ENCODE data around the gene HLA-A.

HLA-A gene

GRCh38 chr6:29909985-29910384, 32.3 kb upstream of the HLA-A start:
- DNase-seq (ENCODE audit: low read depth): no peak

GRCh38 chr6:29912840-29913239, 29.5 kb upstream of the HLA-A start:
- no peak for DNase-seq (ENCODE audit: low read depth)
- no peak for TF ChIP-seq CTCF (conservative IDR thresholded peaks at IDR 0.05; ENCODE audit: low read length)
- H3K4me3 ChIP-seq (ENCODE audit: low read length): no peak overlapping the region

More at GRCh38 chr6:29909985-29910384, 32.3 kb upstream of the HLA-A start:
- H3K4me3 ChIP-seq (ENCODE audit: low read length): no peak overlapping the region
- no peak for TF ChIP-seq CTCF (conservative IDR thresholded peaks at IDR 0.05; ENCODE audit: low read length)

- H3K4me3 ChIP-seq (ENCODE audit: low read length): no peak overlapping the region
- no peak for TF ChIP-seq CTCF (conservative IDR thresholded peaks at IDR 0.05; ENCODE audit: low read length)
- DNase-seq (ENCODE audit: low read depth): no peak
Observed at GRCh38 chr6:29916741-29917140, 25.6 kb upstream of the HLA-A start.

- no peak overlapping the region for H3K4me3 ChIP-seq (ENCODE audit: low read length)
- TF ChIP-seq CTCF (conservative IDR thresholded peaks at IDR 0.05; ENCODE audit: low read length): no peak
- no peak for DNase-seq (ENCODE audit: low read depth)
Observed at GRCh38 chr6:29917857-29918256, 24.5 kb upstream of the HLA-A start.

GRCh38 chr6:29919506-29920445, 22.6 kb upstream of the HLA-A start:
- DNase-seq (ENCODE audit: low read depth): no peak
- H3K4me3 ChIP-seq (ENCODE audit: low read length): no peak overlapping the region
- TF ChIP-seq CTCF (conservative IDR thresholded peaks at IDR 0.05; ENCODE audit: low read length): no peak

- no peak for TF ChIP-seq CTCF (conservative IDR thresholded peaks at IDR 0.05; ENCODE audit: low read length)
- H3K4me3 ChIP-seq (ENCODE audit: low read length): no peak overlapping the region
- DNase-seq (ENCODE audit: low read depth): no peak
Observed at GRCh38 chr6:29924287-29924686, 18.0 kb upstream of the HLA-A start.

GRCh38 chr6:29924731-29925130, 17.6 kb upstream of the HLA-A start:
- TF ChIP-seq CTCF (conservative IDR thresholded peaks at IDR 0.05; ENCODE audit: low read length): no peak
- no peak overlapping the region for H3K4me3 ChIP-seq (ENCODE audit: low read length)
- no peak for DNase-seq (ENCODE audit: low read depth)

Measured in AG10803 (cell line).